Head of caudate nucleus (tissue), 42 donors: ENCODE measurements around the gene MGAM2.

ENCODE experiments used
- DNase-seq, 42 donors: peaks; one replicate each; pipeline versions ENCODE4 v3.0.0 to v3.0.0-alpha.2; 2020 to 2021; ENCODE audit warnings: mixed read lengths in 7 of 42
- intact Hi-C: fragments of 100-400 bp; cut with DNase I; formaldehyde crosslinking; loops from one replicate; pipeline ENCODE4 v1.15.0; 2022

MGAM2 gene

GRCh38 chr7:142243823-142244222 lies 132.3 kb downstream of the MGAM2 start:
- intact Hi-C loops = no loop called here
- DNase-seq = no peak

GRCh38 chr7:142248166-142249160 lies 136.9 kb downstream of the MGAM2 start:
- DNase-seq = no peak
- intact Hi-C loops = no loop called here

- no peak for DNase-seq
- intact Hi-C loops = no loop called here
These were observed 138.4 kb downstream of the MGAM2 start for GRCh38 chr7:142249918-142250317.

- intact Hi-C loops = no loop called here
- DNase-seq = no peak
These were observed 139.2 kb downstream of the MGAM2 start for GRCh38 chr7:142250705-142251104.

GRCh38 chr7:142257958-142258357 lies 146.4 kb downstream of the MGAM2 start, which contains the start of gene PRSS58:
Gene PRSS58 (minus strand): TSS chr7:142258058. CDS start chr7:142257707, 351 bp downstream.
- intact Hi-C loops = no loop called here
- no peak for DNase-seq

- intact Hi-C loops = no loop called here
- no peak for DNase-seq
These were observed 152.3 kb downstream of the MGAM2 start for GRCh38 chr7:142263598-142264380.
